Measurements from ENCODE around the gene OR52E5.

The OR52E5 gene

GRCh38 chr11:5892908-5893307 is at the start of gene OR52E5:
TSS of gene OR52E5 (plus strand) at chr11:5893208. CDS start at chr11:5900777, 7,569 bp downstream.
- Histone ChIP-seq H3K9ac (ENCODE audit: insufficient read length, low read depth) (no peak within 1 kb of the TSS), H3K36me3 (ENCODE audit: insufficient read depth, insufficient read length, low read length) (no peaks in the 10 kb centered on the region), H3K4me1 (ENCODE audit: insufficient read depth, insufficient read length) (no peaks in the 10 kb centered on the region), H3K9me3 (ENCODE audit: insufficient read depth, low read length) (no peaks in the 10 kb centered on the region), H3K4me3 (ENCODE audit: insufficient read length, low read depth) (no peak within 1 kb of the TSS), H3K27me3 (ENCODE audit: insufficient read depth, insufficient read length) (no peaks in the 10 kb centered on the region)
- TF ChIP-seq ZNF274 (IDR thresholded peaks at IDR 0.05; ENCODE audit: low read depth, low read length) (no peak), YY1 (IDR thresholded peaks at IDR 0.05; ENCODE audit: insufficient read depth, insufficient read length) (no peak)
- no peak for DNase-seq (ENCODE audit: low read depth, low spot score)

DNA sequence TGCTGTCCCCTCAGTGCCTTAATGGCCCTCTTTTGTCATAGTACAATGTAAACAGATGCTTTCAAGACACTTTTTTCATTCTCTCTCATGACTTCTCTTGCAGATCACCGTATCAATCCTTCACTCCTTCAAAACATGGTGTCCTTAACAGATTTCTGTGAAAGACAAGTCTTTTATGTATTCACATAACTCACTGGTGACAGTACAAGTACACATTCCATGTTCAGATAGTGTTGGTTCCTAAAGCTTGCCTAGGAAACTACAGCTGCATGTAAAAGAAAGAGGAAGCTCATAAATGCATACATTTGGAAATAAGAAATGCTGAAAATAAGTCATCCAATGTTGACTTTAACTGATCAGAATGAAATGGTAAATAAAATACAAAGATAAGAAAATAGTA is 46.3 kb upstream of the OR52E5 start:
- no peak for TF ChIP-seq ZNF274 (IDR thresholded peaks at IDR 0.05; ENCODE audit: low read depth, low read length)
- no peak for TF ChIP-seq YY1 (IDR thresholded peaks at IDR 0.05; ENCODE audit: insufficient read depth, insufficient read length)
- no peak for TF ChIP-seq SUZ12 (IDR thresholded peaks at IDR 0.05; ENCODE audit: extremely low read depth, insufficient read depth, insufficient read length)
- H3K27me3 ChIP-seq (ENCODE audit: insufficient read depth, insufficient read length): no peaks in the 10 kb centered on the region
- no peak overlapping the region for H3K4me3 ChIP-seq (ENCODE audit: insufficient read length, low read depth)
- no peaks in the 10 kb centered on the region for H3K36me3 ChIP-seq (ENCODE audit: insufficient read depth, insufficient read length, low read length)
- no peaks in the 10 kb centered on the region for H3K4me1 ChIP-seq (ENCODE audit: insufficient read depth, insufficient read length)
- H3K9ac ChIP-seq (ENCODE audit: insufficient read length, low read depth): no peak overlapping the region
- no peaks in the 10 kb centered on the region for H3K9me3 ChIP-seq (ENCODE audit: insufficient read depth, low read length)
- no peak for DNase-seq (ENCODE audit: low read depth, low spot score)

GRCh38 chr11:5847711-5848110 is 45.3 kb upstream of the OR52E5 start:
- no peak for TF ChIP-seq SUZ12 (IDR thresholded peaks at IDR 0.05; ENCODE audit: extremely low read depth, insufficient read depth, insufficient read length)
- no peak for TF ChIP-seq ZNF274 (IDR thresholded peaks at IDR 0.05; ENCODE audit: low read depth, low read length)
- no peak for TF ChIP-seq YY1 (IDR thresholded peaks at IDR 0.05; ENCODE audit: insufficient read depth, insufficient read length)
- H3K9ac ChIP-seq (ENCODE audit: insufficient read length, low read depth): no peak overlapping the region
- no peaks in the 10 kb centered on the region for H3K4me1 ChIP-seq (ENCODE audit: insufficient read depth, insufficient read length)
- H3K9me3 ChIP-seq (ENCODE audit: insufficient read depth, low read length): no peaks in the 10 kb centered on the region
- H3K27me3 ChIP-seq (ENCODE audit: insufficient read depth, insufficient read length): no peaks in the 10 kb centered on the region
- H3K4me3 ChIP-seq (ENCODE audit: insufficient read length, low read depth): no peak overlapping the region
- no peaks in the 10 kb centered on the region for H3K36me3 ChIP-seq (ENCODE audit: insufficient read depth, insufficient read length, low read length)
- no peak for DNase-seq (ENCODE audit: low read depth, low spot score)

DNA sequence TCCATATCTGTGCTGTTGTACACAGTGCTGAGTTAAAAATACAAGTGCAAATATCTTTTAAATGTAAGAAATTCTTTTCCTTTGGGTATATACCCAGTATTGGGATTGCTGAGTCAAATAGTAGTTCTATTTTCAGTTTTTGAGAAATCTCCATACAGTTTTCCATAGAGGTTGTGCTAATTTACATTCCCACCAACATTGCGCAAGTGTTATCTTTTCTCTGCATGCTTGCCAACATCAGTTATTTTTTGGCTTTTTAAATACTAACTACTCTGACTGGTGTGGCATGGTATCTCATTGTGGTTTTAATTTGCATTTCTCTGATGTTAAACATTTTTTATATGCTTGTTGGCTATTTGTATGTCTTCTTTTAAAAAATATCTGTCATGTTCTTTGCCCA is 42.0 kb upstream of the OR52E5 start:
- Histone ChIP-seq H3K4me1 (ENCODE audit: insufficient read depth, insufficient read length) (no peaks in the 10 kb centered on the region), H3K4me3 (ENCODE audit: insufficient read length, low read depth) (no peak overlapping the region), H3K36me3 (ENCODE audit: insufficient read depth, insufficient read length, low read length) (no peaks in the 10 kb centered on the region), H3K27me3 (ENCODE audit: insufficient read depth, insufficient read length) (no peaks in the 10 kb centered on the region), H3K9me3 (ENCODE audit: insufficient read depth, low read length) (no peaks in the 10 kb centered on the region), H3K9ac (ENCODE audit: insufficient read length, low read depth) (no peak overlapping the region)
- DNase-seq (ENCODE audit: low read depth, low spot score): no peak
- TF ChIP-seq ZNF274 (IDR thresholded peaks at IDR 0.05; ENCODE audit: low read depth, low read length) (no peak), SUZ12 (IDR thresholded peaks at IDR 0.05; ENCODE audit: extremely low read depth, insufficient read depth, insufficient read length) (no peak), YY1 (IDR thresholded peaks at IDR 0.05; ENCODE audit: insufficient read depth, insufficient read length) (no peak)

GRCh38 chr11:5857590-5857989 is 35.4 kb upstream of the OR52E5 start, which contains the start of gene OR52E8:
TSS of gene OR52E8 (minus strand) at chr11:5857690. CDS start at chr11:5857690, 0 bp downstream.
- Histone ChIP-seq H3K36me3 (ENCODE audit: insufficient read depth, insufficient read length, low read length) (no peaks in the 10 kb centered on the region), H3K9me3 (ENCODE audit: insufficient read depth, low read length) (no peaks in the 10 kb centered on the region), H3K9ac (ENCODE audit: insufficient read length, low read depth) (no peak within 1 kb of the TSS), H3K27me3 (ENCODE audit: insufficient read depth, insufficient read length) (no peaks in the 10 kb centered on the region), H3K4me1 (ENCODE audit: insufficient read depth, insufficient read length) (no peaks in the 10 kb centered on the region), H3K4me3 (ENCODE audit: insufficient read length, low read depth) (no peak within 1 kb of the TSS)
- no peak for DNase-seq (ENCODE audit: low read depth, low spot score)
- TF ChIP-seq SUZ12 (IDR thresholded peaks at IDR 0.05; ENCODE audit: extremely low read depth, insufficient read depth, insufficient read length) (no peak), YY1 (IDR thresholded peaks at IDR 0.05; ENCODE audit: insufficient read depth, insufficient read length) (no peak), ZNF274 (IDR thresholded peaks at IDR 0.05; ENCODE audit: low read depth, low read length) (no peak)

GRCh38 chr11:5865826-5866225 is 27.2 kb upstream of the OR52E5 start:
- Histone ChIP-seq H3K4me1 (ENCODE audit: insufficient read depth, insufficient read length) (no peaks in the 10 kb centered on the region), H3K27me3 (ENCODE audit: insufficient read depth, insufficient read length) (no peaks in the 10 kb centered on the region)

GRCh38 chr11:5878564-5878963 is 14.4 kb upstream of the OR52E5 start:
- no peak overlapping the region for H3K4me3 ChIP-seq (ENCODE audit: insufficient read length, low read depth)
- H3K9me3 ChIP-seq (ENCODE audit: insufficient read depth, low read length): no peaks in the 10 kb centered on the region
- no peak overlapping the region for H3K9ac ChIP-seq (ENCODE audit: insufficient read length, low read depth)
- no peak for TF ChIP-seq ZNF274 (IDR thresholded peaks at IDR 0.05; ENCODE audit: low read depth, low read length)
- TF ChIP-seq SUZ12 (IDR thresholded peaks at IDR 0.05; ENCODE audit: extremely low read depth, insufficient read depth, insufficient read length): no peak
- no peak for TF ChIP-seq YY1 (IDR thresholded peaks at IDR 0.05; ENCODE audit: insufficient read depth, insufficient read length)
- no peaks in the 10 kb centered on the region for H3K4me1 ChIP-seq (ENCODE audit: insufficient read depth, insufficient read length)
- H3K27me3 ChIP-seq (ENCODE audit: insufficient read depth, insufficient read length): no peaks in the 10 kb centered on the region
- DNase-seq (ENCODE audit: low read depth, low spot score): no peak
- no peaks in the 10 kb centered on the region for H3K36me3 ChIP-seq (ENCODE audit: insufficient read depth, insufficient read length, low read length)

More at GRCh38 chr11:5865826-5866225, 27.2 kb upstream of the OR52E5 start:
- Histone ChIP-seq H3K36me3 (ENCODE audit: insufficient read depth, insufficient read length, low read length) (no peaks in the 10 kb centered on the region), H3K9me3 (ENCODE audit: insufficient read depth, low read length) (no peaks in the 10 kb centered on the region), H3K4me3 (ENCODE audit: insufficient read length, low read depth) (no peak overlapping the region), H3K9ac (ENCODE audit: insufficient read length, low read depth) (no peak overlapping the region)
- DNase-seq (ENCODE audit: low read depth, low spot score): no peak
- no peak for TF ChIP-seq SUZ12 (IDR thresholded peaks at IDR 0.05; ENCODE audit: extremely low read depth, insufficient read depth, insufficient read length)
- TF ChIP-seq YY1 (IDR thresholded peaks at IDR 0.05; ENCODE audit: insufficient read depth, insufficient read length): no peak
- no peak for TF ChIP-seq ZNF274 (IDR thresholded peaks at IDR 0.05; ENCODE audit: low read depth, low read length)

Measured in NT2/D1 (cell line).